GM18505 (cell line): ENCODE measurements around the gene ZBTB7A.

Experiments
- ATAC-seq: cut with Tn5 transposase; IDR thresholded peaks from one replicate; pipeline ENCODE4 v1.9.1; 2021; ENCODE audit not compliant: unreplicated experiment
- POLR2A ChIP-seq: IDR thresholded peaks from 4 replicates; pipeline ENCODE4 v1.6.1; 2011; ENCODE audit warnings: borderline replicate concordance; ENCODE audit not compliant: insufficient read depth, insufficient read length; ENCODE audit errors: extremely low read depth

The ZBTB7A gene

DNA sequence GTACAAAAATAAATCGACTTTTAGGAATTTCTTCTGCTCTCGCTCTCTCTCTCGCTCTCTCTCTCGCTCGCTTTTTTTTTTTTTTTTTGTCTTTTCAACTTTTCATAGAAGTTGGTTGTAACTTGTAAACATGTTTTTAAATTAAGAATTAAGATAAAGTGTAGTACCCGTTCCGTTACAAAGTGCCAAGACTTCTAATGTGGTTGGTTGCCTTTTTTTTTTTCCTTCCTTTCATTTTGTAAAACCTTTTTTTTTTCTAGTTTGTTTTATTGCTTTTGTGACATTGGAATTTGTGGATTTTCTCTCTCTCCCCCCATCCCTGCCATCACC, 20.4 kb downstream of the ZBTB7A start:
- no peak for TF ChIP-seq POLR2A
- no peak for ATAC-seq

DNA sequence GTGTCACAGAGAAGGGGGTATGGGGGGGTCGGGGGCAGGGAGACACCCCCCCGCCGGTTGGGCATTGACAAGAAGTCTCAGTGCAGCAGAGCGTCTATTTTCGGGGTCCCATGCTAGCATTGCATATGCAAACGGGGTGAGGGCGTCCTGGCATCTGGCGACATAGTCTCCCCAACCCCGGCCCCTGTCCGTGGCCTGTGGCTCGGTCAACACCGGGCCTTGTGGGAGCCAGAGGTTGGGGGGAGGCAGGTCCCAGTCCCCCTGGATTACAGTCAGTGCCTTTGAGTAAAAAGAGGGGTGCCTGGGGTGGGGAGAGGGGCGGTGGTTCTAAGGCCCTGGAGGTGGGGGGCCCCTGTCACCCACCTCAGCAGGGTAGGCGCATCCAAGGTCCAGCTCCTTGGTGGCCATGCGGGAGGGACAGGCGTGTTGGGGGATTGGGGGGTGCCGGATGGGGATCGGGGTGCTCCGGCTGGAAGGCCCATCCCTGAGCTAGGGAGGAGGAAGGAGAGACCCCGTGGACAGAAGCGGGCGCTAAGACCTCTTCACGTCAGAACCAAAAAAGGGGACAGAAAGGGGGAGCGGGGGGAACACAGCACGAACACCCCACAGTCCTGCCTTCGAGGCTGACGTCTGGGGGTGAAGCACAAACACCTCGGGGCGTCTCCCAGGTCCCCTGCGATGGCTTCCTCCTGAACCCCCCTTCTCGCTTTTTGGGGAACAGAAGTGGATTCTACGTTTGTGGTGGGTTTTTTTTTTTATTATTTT, 20.9 kb downstream of the ZBTB7A start:
- no peak for TF ChIP-seq POLR2A
- no peak for ATAC-seq

DNA sequence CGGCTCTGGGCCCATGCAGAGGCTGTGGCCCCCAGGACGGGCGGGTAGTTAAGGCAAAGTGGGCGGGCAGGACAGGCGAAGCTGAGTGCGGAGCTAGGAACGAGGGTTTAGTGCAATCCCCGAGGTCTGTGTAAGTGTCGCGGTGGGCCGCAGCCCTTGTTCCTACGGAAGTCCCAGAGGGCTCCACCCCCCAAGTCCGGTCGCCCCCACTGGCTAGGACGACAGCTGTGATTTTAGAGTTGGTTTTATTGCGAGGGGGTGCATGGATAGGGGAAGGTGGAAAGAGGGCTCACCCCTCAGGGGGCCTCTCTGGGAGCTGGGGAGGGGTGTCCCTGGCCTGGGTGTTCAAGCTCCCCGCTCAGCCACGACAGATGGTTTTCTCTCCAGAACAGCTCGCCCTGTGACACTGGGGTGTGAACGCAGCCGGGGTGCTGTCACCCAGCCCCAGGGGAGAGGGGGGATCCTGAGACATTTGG, 21.7 kb downstream of the ZBTB7A start:
- no peak for ATAC-seq

DNA sequence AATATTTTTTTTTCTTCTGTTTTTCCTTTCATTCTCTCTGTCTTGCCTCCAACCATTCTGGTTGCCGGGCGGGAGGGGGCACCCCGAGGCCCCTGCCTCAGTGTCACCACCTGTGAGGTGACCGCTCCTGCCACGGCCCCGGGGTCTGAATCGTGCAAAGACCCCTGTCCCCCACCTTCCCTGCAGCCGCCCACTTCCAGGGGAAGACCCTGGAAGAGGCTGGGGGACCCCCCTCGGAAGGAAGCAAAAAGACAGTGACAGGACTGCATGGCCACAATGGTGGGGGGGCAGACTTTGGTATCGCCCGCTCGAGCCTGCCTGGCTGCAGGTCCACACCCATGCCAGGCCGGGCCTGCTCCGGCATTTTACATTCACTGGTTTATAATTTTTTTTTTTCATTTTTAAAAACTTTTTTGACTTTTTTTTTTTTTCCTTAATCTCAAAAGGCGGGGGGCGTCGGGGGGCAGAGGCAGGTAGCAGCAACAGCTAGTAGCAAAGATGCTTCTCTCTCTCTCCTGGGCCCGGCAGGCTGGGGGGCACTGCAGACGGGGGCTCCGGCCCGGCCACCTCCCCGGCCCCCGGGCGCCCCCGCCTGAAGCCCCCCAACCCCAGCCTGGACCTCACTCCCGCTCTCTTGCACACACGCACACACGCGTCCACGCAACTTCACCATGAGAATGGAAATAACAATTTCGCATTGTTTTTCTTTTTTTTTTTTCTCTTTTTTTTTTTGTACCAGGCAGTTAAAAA, 22.6 kb downstream of the ZBTB7A start:
- no peak for ATAC-seq
- TF ChIP-seq POLR2A = no peak

More for the DNA sequence above, 21.7 kb downstream of the ZBTB7A start:
- no peak for TF ChIP-seq POLR2A

DNA sequence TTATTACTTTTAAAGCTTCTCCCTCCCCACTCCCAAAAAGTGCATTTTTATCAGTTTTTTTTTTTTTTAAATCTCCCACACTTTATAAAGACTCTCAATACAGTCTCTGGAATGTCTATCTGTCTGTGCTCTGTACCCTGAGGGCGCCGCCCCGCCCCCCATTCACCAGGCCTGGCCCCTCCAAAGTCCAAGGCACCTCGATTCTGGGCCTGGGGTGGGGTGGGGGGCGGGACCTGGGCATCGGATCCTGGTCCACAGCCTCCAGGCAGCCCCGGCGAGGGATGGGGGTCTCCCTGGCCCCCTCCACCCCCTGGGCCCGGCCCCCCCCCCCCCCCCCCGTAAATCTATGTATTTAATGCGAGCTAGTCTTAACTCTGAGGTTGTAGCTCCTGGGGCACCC, 23.3 kb downstream of the ZBTB7A start:
- no peak for TF ChIP-seq POLR2A
- no peak for ATAC-seq

DNA sequence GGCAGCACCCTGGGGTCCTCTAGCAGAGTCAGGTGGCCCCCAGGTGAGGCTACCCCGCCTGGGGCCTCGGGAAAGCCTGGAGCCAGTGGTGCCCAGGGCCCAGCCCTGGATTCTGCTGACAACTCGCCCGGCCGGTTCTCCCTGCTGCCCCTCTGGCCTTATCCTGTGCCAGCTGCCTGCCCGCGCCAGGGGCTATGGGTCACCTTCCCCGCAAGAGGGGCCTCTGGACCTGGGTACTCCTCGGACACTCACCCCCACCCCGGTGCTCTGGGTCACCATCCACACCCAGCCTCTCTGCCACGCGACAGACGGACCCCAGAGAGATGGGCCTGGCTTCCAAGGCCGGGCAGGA, 24.0 kb downstream of the ZBTB7A start:
- TF ChIP-seq POLR2A = no peak
- no peak for ATAC-seq

DNA sequence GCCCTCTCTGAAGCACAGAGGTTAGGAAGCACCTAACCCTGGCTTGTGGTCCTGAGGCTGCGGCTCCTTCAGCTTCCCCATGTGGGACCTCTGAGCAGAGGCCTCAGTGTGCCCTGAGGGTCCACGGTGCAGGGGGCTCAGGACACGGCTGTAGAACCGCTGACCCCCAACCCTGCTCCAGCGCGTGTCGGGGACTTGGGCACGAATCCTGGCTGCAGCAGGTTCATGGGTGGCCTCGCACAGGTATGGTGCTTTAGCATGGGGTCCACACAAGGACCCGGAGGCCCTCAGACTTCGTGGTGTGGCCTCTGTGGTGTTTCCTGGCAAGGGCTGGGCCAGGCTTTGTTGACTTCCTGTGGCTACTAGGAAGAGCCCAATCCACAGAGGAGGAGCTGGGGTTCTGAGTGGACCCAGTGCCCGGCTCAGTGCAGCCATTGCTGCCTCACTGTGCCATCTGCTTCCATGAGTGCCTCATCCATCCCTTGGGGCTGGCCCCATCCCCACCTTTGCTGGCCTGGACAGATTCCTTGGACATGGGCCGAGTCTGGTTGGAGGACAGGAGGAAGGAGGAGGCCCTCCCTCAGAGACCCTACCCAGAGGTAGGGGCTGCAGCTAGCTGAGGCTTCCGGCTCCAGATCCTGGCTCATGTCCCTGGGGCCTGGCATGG, 24.5 kb downstream of the ZBTB7A start:
- ATAC-seq = no peak
- no peak for TF ChIP-seq POLR2A

DNA sequence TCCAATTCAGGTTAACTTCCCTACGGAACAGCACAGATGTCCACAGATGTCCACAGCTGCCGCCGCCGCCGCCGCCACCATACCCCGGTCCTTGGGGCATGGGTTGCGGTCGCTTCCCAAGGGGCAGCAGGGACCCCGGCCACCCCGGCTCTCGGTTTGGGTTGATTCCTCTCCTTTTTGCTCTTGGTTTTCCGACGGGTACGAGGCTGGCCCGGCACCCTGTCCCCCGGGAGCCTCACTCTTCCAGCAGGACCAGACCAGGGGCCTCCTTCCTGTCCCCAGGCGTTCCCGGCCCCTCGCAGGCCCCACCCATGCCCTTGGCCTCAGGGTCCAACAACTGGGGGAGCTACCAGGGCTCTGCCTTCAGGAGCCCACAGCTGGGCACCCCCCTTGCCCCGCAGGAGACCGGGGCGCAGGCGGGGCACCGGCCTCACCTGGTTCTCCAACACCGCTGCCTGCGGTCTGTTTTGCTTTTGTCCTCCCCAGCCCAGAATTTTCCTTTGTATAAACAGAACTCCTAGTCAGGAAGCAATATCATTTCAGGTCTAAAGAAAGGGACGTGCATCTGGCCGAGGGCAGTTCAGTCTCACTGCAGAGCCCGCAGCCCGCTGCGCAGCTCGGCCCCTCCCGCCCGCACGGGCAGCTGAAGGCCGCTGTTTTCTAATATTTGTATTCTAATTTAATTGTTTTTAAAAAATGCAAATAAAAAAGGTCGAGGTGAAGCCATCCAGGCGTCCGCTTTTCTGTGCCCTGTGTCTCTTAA, 27.9 kb downstream of the ZBTB7A start:
- no peak for TF ChIP-seq POLR2A
- ATAC-seq = no peak

DNA sequence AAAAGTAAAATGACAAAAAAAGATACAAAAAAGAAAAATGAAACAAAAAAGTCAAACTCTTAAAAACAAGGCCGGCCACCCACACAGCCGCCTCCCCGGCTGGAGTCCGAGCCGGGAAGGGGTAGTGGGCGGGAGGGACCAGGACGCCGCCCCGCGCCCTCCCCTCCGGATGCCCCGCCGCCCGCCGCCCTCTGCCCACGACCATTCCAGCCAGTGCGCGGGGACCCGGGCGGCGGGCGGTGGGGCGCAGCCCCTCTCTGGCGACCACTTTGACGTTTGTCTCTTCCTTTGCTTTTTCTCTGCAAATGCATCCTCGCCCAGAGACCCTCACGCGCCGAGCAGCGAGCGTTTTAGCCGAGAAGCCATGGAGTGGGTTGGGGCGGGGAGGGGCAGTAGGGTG, 28.6 kb downstream of the ZBTB7A start:
- ATAC-seq = no peak
- TF ChIP-seq POLR2A = no peak

DNA sequence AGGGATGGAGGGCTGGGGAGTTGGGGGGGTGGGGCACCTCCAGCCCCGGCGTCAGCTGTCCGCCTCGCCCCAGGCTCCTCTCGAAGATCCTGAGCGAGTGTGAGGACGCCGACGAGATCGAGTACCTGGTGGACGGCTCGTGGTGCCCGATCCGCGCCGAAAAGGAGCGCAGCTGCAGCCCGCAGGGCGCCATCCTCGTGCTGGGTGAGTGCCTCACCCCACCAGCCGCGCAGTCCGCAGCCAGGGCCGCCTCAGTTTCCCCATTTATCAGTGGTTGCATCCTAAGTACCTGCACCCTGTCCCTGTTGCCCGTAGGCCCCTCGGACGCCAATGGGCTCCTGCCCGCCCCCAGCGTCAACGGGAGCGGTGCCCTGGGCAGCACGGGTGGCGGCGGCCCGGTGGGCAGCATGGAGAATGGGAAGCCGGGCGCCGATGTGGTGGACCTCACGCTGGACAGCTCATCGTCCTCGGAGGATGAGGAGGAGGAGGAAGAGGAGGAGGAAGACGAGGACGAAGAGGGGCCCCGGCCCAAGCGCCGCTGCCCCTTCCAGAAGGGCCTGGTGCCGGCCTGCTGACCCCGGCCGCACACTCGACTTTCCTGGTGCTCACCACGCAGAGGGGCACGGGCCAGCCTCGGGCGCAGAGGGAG, 29.3 kb downstream of the ZBTB7A start:
- no peak for TF ChIP-seq POLR2A
- no peak for ATAC-seq

DNA sequence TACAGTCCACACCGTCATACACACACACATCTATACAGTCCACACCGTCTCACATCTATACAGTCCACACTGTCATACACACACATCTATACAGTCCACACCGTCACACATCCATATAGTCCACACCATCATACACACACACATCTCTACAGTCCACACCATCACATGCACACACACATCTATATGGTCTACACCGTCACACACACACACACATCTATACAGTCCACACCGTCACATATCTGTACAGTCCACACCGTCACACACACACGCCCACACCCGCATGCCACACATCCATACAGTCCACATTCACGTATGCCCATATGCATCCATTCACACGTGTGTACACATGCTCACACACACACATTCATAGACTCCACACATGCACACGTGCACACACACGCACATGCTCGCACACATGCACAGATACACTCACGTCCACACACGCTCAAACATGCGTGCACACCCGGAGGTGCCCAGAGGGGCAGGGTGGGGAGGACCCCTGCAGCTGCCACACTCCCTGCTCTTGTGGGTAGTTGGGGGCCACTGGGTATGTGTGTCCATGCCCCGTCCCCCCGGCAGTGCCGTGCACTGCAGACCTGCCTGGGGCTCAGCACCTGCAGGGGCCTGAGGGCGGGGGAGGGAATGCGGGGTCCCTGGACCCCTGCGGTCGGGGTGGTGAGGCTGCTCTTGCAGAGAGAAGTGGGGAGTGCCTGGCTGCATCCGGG, 30.0 kb downstream of the ZBTB7A start:
- ATAC-seq = no peak
- no peak for TF ChIP-seq POLR2A

DNA sequence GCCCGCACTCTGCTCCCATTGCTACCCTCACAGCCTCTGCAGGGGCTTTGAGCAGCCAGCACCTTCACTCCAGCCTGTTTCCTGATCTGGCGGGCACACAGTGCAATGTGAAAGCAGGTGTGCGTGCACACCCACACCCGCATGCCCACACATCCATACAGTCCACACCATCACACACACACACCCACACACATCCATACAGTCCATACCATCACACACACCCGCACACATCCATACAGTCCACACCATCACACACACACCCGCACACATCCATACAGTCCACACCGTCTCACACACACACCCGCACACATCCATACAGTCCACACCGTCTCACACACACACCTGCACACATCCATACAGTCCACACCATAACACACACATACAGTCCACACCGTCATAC, 31.1 kb downstream of the ZBTB7A start:
- no peak for ATAC-seq
- no peak for TF ChIP-seq POLR2A
